Liver (tissue), 9 donors: ENCODE results near the gene RAB7A. TPM values are rescaled to one million over a fixed set of nuclear protein-coding genes. Genes with fewer than 3 reads are reported as not detected.

Source experiments
- DNase-seq: peaks from one replicate; pipeline ENCODE4 v3.0.0-alpha.2; 2017; ENCODE audit warnings: low spot score
- H3K27ac ChIP-seq, 2 donors: one replicate each; pipeline ENCODE4 v1.7.0; 2013; ENCODE audit warnings: inconsistent platforms in 2 of 2, low read length in 2 of 2, control low read depth in 1 of 2, low read depth in 1 of 2, mild to moderate bottlenecking in 1 of 2
- H3K27me3 ChIP-seq, 4 donors: one replicate each; pipeline versions ENCODE4 v1.6.1 to v1.7.0; 2013; ENCODE audit warnings: low read length in 3 of 4, inconsistent platforms in 1 of 4, mild to moderate bottlenecking in 1 of 4, moderate library complexity in 1 of 4; ENCODE audit not compliant: control insufficient read depth in 4 of 4, insufficient read depth in 4 of 4
- H3K36me3 ChIP-seq, 4 donors: one replicate each; pipeline versions ENCODE4 v1.6.1 to v1.7.0; 2013; ENCODE audit warnings: low read length in 3 of 4, mild to moderate bottlenecking in 3 of 4, low read depth in 1 of 4, moderate library complexity in 1 of 4; ENCODE audit not compliant: control insufficient read depth in 4 of 4, insufficient read depth in 3 of 4
- H3K4me1 ChIP-seq, 4 donors: one replicate each; pipeline versions ENCODE4 v1.6.1 to v1.7.0; 2013; ENCODE audit warnings: low read length in 3 of 4, mild to moderate bottlenecking in 3 of 4, moderate library complexity in 1 of 4; ENCODE audit not compliant: control insufficient read depth in 4 of 4, insufficient read depth in 4 of 4
- H3K4me3 ChIP-seq, 3 donors: one replicate each; pipeline versions ENCODE4 v1.6.1 to v1.7.0; 2013; ENCODE audit warnings: low read length in 3 of 3, control low read depth in 1 of 3, low read depth in 1 of 3, mild to moderate bottlenecking in 1 of 3
- H3K9ac ChIP-seq, 2 donors: one replicate each; pipeline ENCODE4 v1.7.0; 2013; ENCODE audit warnings: low read length in 2 of 2, mild to moderate bottlenecking in 2 of 2, moderate library complexity in 2 of 2, control low read depth in 1 of 2, low read depth in 1 of 2
- H3K9me3 ChIP-seq, 4 donors: one replicate each; pipeline versions ENCODE4 v1.6.1 to v1.7.0; 2013; ENCODE audit warnings: low read length in 3 of 4; ENCODE audit not compliant: control insufficient read depth in 4 of 4
- EGR1 ChIP-seq, 2 donors: IDR thresholded peaks; 2 replicates each; pipeline ENCODE4 v1.6.1; 2016 to 2018; ENCODE audit warnings: antibody characterized with exemption in 2 of 2, low read depth in 2 of 2
- FOXA1 ChIP-seq: IDR thresholded peaks from 2 replicates; pipeline ENCODE4 v1.6.1; 2016; ENCODE audit warnings: antibody characterized with exemption
- FOXA2 ChIP-seq: IDR thresholded peaks from 2 replicates; pipeline ENCODE4 v1.6.1; 2016; ENCODE audit warnings: antibody characterized with exemption
- GABPA ChIP-seq, 2 donors: IDR thresholded peaks in 1 of 2; conservative IDR thresholded peaks in 1 of 2; 2 replicates each; pipeline ENCODE4 v1.6.1; 2016; ENCODE audit warnings: antibody characterized with exemption in 2 of 2, mild to moderate bottlenecking in 1 of 2, moderate library complexity in 1 of 2
- HNF4A ChIP-seq, 2 donors: conservative IDR thresholded peaks; 2 replicates each; pipeline ENCODE4 v1.6.1; 2016; ENCODE audit warnings: antibody characterized with exemption in 2 of 2, mild to moderate bottlenecking in 2 of 2
- HNF4G ChIP-seq: IDR thresholded peaks from 2 replicates; pipeline ENCODE4 v1.6.1; 2016; ENCODE audit warnings: antibody characterized with exemption
- JUND ChIP-seq, 2 donors: IDR thresholded peaks; 2 replicates each; pipeline ENCODE4 v1.6.1; 2016; ENCODE audit warnings: antibody characterized with exemption in 2 of 2
- NR2F2 ChIP-seq: IDR thresholded peaks from 2 replicates; pipeline ENCODE4 v1.6.1; 2016; ENCODE audit warnings: antibody characterized with exemption
- RAD21 ChIP-seq, 2 donors: IDR thresholded peaks; 2 replicates each; pipeline ENCODE4 v1.6.1; 2016; ENCODE audit warnings: antibody characterized with exemption in 2 of 2, mild to moderate bottlenecking in 2 of 2
- RXRA ChIP-seq, 2 donors: IDR thresholded peaks; 2 replicates each; pipeline ENCODE4 v1.6.1; 2017 to 2018; ENCODE audit warnings: antibody characterized with exemption in 2 of 2, mild to moderate bottlenecking in 1 of 2
- SP1 ChIP-seq: IDR thresholded peaks from 2 replicates; pipeline ENCODE4 v1.6.1; 2018; ENCODE audit warnings: antibody characterized with exemption, mild to moderate bottlenecking
- TAF1 ChIP-seq: conservative IDR thresholded peaks from 2 replicates; pipeline ENCODE4 v1.6.1; 2016; ENCODE audit warnings: antibody characterized with exemption, mild to moderate bottlenecking
- YY1 ChIP-seq: IDR thresholded peaks from 2 replicates; pipeline ENCODE4 v1.6.1; 2016; ENCODE audit warnings: antibody characterized with exemption, mild to moderate bottlenecking
- WGBS: extraction: QIAGEN DNeasy Blood & Tissue Kit; methylation state at CpG from one replicate; pipeline ENCODE4 v1.1.7; 2013; 5-methylcytosine and 5-hydroxymethylcytosine counted together
- polyA plus RNA-seq, 2 donors: library from polyadenylated mRNA; stranded (reverse) in 1 of 2; unstranded in 1 of 2; fragments of 200-250 nt in 1 of 2; fragments of >200 nt in 1 of 2; fragmentation: Nextera tagmentation in 1 of 2; extraction: Ambion mirVana in 1 of 2; gene quantifications; one replicate each; pipeline versions ENCODE4 v1.2.1 to v1.2.3, GENCODE V29; 2013 to 2015
- total RNA-seq, 2 donors: library from RNA; depleted of rRNA; stranded (reverse); fragments of >200 nt; gene quantifications; one replicate each; pipeline ENCODE4 v1.2.3, GENCODE V29; 2014
- TF ChIP-seq, protein P1 (sequence below): IDR thresholded peaks from 2 replicates; pipeline ENCODE4 v1.6.1; 2016; ENCODE audit warnings: antibody characterized with exemption
- TF ChIP-seq, protein P2 (sequence below): IDR thresholded peaks from 2 replicates; pipeline ENCODE4 v1.6.1; 2016; ENCODE audit warnings: antibody characterized with exemption
- TF ChIP-seq, protein P3 (sequence below): IDR thresholded peaks from 2 replicates; pipeline ENCODE4 v1.6.1; 2016; ENCODE audit warnings: antibody characterized with exemption, mild to moderate bottlenecking
- TF ChIP-seq, protein P4 (sequence below): IDR thresholded peaks from 2 replicates; pipeline ENCODE4 v1.6.1; 2016; ENCODE audit warnings: antibody characterized with exemption
- TF ChIP-seq, protein P5 (sequence below): fragments of 150-350 bp; IDR thresholded peaks from 2 replicates; pipeline ENCODE4 v1.5.1; 2017; ENCODE audit warnings: improper control_type of control experiment, low read depth, low read length; ENCODE audit not compliant: missing input control
- donor health status: healthy.
- donor health status: healthy.
- donor health status: healthy.
- donor health status: healthy.
- donor health status: healthy.

The RAB7A gene
- total and polyA plus RNA-seq, 4 donors, result 34.6 to 90.6 (median 63.4) TPM

DNA sequence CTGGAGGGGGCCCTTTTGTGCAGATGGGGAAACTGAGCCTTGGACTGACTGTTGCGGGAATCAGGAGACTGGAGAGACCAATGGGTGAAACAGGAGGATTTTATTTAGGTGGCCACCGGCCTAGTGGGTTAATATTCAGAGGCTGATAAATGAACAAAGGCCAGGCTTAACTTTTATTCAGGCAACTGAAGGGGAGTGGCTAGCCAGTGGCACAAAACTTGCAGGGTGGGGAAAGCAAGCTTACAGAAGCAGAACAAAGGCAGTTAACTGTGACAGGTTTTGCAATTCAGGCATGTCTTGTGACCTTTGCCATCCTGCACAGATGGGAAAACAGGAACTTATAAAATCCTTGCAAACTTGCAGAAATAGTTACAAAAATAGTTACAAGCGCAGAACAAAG, 128.5 kb downstream of the RAB7A start (continued):
- TF ChIP-seq EGR1 (IDR thresholded peaks at IDR 0.05; ENCODE audit: low read depth in 2 of 2), result no peak
- TF ChIP-seq JUND (IDR thresholded peaks at IDR 0.05), result no peak

DNA sequence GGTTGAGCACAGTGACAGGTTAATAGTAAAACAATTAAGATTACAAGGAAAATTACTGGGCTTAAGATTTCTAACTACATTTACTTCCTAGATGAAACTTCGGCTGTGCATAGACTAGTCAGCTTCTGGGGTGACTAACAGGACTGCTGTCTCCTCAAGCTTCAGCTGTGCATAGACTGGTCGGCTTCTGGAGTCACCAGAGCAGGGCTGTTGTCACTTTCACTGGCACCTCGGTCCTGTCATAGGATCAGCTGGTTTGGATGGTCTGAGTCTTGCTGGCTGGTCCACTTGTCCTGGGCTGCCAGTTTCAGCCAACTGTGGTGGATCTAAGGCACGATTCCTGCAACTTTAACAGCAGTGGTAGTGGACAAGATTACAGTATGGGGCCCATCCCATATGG, 129.6 kb downstream of the RAB7A start:
- WGBS, result 67% methylated on average over 4 of the region's 4 CpGs
- no peaks in the 10 kb centered on the region for H3K36me3 ChIP-seq
- H3K9me3 ChIP-seq, result peaks cover 0 to 19% (median 10%) of the 10 kb centered on the region in 4 donors
- no peaks in the 10 kb centered on the region for H3K27me3 ChIP-seq
- DNase-seq, result no peak
- no peak overlapping the region for H3K4me3 ChIP-seq
- H3K9ac ChIP-seq, result no peak overlapping the region
- no peak overlapping the region for H3K27ac ChIP-seq
- no peaks in the 10 kb centered on the region for H3K4me1 ChIP-seq
- no peak for TF ChIP-seq NR2F2
- no peak for TF ChIP-seq FOXA2
- no peak for TF ChIP-seq EGR1 (IDR thresholded peaks at IDR 0.05; ENCODE audit: low read depth in 2 of 2)
- TF ChIP-seq YY1, result no peak
- TF ChIP-seq, protein P1, sequence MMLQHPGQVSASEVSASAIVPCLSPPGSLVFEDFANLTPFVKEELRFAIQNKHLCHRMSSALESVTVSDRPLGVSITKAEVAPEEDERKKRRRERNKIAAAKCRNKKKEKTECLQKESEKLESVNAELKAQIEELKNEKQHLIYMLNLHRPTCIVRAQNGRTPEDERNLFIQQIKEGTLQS, result no peak
- TF ChIP-seq, protein P2, sequence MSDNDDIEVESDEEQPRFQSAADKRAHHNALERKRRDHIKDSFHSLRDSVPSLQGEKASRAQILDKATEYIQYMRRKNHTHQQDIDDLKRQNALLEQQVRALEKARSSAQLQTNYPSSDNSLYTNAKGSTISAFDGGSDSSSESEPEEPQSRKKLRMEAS, result no peak
- TF ChIP-seq, protein P3, sequence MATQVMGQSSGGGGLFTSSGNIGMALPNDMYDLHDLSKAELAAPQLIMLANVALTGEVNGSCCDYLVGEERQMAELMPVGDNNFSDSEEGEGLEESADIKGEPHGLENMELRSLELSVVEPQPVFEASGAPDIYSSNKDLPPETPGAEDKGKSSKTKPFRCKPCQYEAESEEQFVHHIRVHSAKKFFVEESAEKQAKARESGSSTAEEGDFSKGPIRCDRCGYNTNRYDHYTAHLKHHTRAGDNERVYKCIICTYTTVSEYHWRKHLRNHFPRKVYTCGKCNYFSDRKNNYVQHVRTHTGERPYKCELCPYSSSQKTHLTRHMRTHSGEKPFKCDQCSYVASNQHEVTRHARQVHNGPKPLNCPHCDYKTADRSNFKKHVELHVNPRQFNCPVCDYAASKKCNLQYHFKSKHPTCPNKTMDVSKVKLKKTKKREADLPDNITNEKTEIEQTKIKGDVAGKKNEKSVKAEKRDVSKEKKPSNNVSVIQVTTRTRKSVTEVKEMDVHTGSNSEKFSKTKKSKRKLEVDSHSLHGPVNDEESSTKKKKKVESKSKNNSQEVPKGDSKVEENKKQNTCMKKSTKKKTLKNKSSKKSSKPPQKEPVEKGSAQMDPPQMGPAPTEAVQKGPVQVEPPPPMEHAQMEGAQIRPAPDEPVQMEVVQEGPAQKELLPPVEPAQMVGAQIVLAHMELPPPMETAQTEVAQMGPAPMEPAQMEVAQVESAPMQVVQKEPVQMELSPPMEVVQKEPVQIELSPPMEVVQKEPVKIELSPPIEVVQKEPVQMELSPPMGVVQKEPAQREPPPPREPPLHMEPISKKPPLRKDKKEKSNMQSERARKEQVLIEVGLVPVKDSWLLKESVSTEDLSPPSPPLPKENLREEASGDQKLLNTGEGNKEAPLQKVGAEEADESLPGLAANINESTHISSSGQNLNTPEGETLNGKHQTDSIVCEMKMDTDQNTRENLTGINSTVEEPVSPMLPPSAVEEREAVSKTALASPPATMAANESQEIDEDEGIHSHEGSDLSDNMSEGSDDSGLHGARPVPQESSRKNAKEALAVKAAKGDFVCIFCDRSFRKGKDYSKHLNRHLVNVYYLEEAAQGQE, result no peak
- no peak for TF ChIP-seq TAF1
- no peak for TF ChIP-seq JUND (IDR thresholded peaks at IDR 0.05)
- TF ChIP-seq RAD21 (IDR thresholded peaks at IDR 0.05), result no peak
- no peak for TF ChIP-seq HNF4G
- TF ChIP-seq FOXA1, result no peak
- TF ChIP-seq RXRA (IDR thresholded peaks at IDR 0.05), result no peak
- TF ChIP-seq SP1, result no peak
- TF ChIP-seq GABPA (IDR thresholded peaks at IDR 0.05 in 1 of 2, conservative IDR thresholded peaks at IDR 0.05 in 1 of 2), result no peak
- TF ChIP-seq, protein P4, sequence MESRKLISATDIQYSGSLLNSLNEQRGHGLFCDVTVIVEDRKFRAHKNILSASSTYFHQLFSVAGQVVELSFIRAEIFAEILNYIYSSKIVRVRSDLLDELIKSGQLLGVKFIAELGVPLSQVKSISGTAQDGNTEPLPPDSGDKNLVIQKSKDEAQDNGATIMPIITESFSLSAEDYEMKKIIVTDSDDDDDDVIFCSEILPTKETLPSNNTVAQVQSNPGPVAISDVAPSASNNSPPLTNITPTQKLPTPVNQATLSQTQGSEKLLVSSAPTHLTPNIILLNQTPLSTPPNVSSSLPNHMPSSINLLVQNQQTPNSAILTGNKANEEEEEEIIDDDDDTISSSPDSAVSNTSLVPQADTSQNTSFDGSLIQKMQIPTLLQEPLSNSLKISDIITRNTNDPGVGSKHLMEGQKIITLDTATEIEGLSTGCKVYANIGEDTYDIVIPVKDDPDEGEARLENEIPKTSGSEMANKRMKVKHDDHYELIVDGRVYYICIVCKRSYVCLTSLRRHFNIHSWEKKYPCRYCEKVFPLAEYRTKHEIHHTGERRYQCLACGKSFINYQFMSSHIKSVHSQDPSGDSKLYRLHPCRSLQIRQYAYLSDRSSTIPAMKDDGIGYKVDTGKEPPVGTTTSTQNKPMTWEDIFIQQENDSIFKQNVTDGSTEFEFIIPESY, result no peak
- TF ChIP-seq HNF4A (conservative IDR thresholded peaks at IDR 0.05), result no peak
- TF ChIP-seq, protein P5, sequence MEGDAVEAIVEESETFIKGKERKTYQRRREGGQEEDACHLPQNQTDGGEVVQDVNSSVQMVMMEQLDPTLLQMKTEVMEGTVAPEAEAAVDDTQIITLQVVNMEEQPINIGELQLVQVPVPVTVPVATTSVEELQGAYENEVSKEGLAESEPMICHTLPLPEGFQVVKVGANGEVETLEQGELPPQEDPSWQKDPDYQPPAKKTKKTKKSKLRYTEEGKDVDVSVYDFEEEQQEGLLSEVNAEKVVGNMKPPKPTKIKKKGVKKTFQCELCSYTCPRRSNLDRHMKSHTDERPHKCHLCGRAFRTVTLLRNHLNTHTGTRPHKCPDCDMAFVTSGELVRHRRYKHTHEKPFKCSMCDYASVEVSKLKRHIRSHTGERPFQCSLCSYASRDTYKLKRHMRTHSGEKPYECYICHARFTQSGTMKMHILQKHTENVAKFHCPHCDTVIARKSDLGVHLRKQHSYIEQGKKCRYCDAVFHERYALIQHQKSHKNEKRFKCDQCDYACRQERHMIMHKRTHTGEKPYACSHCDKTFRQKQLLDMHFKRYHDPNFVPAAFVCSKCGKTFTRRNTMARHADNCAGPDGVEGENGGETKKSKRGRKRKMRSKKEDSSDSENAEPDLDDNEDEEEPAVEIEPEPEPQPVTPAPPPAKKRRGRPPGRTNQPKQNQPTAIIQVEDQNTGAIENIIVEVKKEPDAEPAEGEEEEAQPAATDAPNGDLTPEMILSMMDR, result no peak
